Measurements from ENCODE around the gene CCNE1.

CCNE1 gene

DNA sequence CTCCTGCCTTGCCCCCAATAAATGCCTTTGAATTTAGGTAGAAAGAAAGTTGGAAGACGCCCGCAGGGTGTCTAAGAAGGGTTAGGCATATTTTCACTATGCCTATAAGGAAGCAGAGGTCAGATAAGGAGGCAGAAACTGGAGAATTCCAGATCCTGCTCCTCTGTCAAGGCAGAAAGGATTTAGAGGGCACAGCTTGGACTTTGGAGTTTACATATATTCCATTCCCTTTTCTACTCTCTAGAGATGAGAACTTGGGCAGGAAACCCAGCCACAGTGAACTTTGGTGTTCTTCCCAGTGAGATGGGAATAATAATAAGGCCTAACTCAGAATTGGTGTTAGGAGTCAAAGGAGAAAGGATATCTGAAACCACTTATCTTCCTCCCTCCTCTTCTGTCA, 37.4 kb downstream of the CCNE1 start:
- no peak for DNase-seq

DNA sequence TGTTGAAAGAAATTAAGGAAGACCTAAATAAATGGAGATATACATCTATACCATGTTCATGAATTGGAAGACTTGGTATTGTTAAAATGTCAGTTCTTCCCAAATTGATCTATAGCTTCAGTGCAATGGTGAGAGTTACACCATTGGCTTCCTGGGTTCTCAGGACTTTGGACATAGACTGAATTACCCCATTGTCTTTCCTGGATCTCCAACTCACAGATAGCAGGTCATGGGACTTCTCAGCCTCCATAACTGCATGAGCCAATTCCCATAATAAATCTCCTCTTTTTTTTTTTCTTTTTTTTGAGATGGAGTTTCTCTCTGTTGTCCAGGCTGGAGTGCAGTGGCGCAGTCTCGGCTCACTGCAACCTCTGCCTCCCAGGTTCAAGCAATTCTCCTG, 38.7 kb downstream of the CCNE1 start:
- DNase-seq = no peak

DNA sequence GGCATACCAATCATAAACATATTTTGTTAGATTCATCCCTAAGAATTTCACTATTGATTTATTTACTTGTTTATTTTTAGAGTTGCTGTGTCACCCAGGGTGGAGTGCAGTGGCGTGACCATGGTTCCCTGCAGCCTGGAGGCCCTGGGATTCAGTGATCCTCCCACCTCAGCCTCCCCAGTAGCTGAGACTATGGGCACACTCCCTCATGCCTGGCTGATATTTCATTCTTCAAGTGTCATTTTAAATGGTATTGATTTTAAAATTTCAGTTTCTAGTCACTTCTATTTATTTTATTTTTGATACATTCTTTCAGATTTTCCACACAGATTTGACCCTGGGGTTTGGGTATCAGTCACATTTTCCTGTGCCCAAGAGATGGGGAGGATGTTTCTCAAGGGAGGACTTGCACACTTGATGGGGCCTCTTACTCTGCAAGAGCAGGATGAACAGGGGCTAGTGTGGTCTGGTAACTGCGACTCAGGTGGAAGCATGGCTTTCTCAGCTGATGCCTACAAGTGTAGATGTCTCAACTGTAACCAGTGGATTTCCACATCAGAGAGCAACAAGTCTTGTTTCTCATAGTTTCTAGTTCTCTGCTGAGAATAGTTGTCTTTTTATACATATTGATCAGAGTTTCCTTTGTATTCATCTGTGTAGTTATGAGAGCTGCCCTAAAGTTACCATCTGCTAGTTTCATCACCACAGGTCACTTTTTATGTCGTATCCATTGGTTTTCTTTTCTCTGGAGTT, 40.2 kb downstream of the CCNE1 start:
- DNase-seq = no peak

GRCh38 chr19:29854033-29854432, 42.2 kb downstream of the CCNE1 start:
- DNase-seq = no peak

GRCh38 chr19:29855087-29855486, 43.3 kb downstream of the CCNE1 start:
- no peak for DNase-seq

DNA sequence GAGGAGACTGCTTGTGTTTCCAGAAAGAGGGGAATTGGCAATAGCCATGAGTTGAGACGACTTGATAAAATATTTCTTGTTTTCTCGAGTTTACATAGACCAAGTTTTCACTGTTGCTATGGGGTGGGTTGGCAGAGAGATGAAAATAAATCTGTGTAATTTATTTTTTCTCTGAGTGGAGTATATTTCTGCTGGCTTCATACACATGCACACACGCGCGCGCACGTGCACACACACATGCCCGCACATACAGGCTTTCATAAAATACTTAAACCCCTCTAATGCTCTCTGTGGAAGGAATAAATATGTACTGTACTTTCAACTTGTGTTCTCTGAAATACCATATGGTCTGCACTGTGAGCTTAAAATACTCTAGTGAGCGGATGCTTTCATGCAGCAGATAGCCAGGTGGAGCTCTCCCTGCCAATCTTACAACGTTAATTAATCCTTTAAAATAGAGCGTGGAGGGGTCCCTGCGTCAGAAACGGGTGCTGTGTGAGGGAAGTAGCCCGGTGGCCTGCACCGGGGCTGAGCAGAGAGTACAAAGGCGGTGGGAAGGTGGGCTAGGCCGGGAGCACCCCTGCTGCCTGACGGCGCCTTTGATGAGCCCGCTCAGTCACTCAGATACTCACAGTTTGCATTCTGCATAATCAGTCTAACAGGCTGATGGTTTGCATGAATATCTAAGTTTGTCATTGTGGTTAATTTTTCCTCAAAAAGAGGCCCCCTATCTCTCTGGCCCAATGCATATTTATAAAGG, 44.1 kb downstream of the CCNE1 start:
- no peak for DNase-seq

DNA sequence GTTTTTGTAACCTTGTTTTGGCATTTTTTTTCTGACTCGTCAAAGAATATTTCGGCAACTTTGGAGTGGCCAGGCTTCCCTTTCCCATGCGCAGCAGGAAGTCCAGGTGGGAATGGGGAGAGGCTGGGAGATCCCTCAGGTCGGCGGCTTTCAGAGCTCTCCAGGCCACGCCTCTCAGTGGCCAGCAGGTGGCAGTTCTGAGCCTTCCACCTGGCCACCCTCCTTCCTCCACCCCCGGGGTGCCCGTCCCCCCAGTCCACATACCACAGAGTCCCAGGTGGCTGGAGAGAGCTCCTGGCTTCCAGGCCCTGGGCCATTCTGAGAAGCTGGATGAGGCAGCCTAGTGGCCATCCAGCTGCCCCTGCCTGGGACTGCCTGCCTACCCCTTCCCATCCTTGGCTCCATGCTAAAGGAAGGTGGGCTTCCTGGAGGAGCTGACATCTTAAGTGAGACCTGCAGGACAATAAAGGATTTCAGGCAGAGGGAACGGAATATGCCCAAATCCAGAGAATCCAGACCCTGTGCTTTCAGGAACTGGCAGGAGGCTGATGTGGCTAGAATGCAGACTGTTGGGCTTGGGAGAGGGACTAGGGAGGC, 46.3 kb downstream of the CCNE1 start:
- DNase-seq = no peak

DNA sequence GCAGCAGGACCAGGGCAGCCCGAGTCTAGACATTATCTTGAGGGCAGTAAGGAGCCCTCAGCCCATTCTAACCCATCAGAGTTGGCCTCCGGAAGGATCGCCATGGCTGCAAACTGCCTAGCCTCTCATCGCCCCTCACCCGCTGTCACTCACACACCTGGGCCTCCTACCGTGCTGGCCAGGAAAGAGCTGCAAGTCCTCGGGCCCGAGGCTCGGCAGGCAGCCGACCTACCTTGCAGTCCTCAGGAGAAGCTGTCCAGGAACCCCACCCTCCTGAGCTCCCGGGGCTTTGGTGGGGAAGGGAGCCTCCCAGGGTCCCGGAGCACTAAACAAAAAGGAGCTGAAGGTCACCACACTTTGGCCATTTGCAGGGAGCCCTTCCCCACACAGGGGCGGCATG, 46.8 kb downstream of the CCNE1 start:
- DNase-seq = no peak

DNA sequence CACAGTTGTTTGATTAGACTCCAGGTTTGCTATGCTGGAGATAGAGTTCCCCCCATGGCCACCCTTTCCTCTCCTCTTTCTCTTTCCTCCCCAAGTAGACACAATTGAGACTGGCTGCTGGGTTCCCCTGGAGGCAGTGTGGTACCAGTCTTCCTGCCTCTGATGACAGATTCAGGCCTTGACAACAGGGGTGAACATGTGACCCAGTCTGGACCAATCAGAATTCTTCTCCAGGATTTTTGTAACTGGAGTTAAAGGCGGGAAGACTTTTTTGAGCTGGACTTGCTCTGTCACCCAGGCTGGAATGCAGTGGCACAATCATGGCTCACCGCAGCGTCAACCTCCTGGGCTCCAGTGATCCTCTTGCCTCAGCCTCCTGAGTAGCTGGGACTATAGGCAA, 48.7 kb downstream of the CCNE1 start:
- DNase-seq = no peak

DNA sequence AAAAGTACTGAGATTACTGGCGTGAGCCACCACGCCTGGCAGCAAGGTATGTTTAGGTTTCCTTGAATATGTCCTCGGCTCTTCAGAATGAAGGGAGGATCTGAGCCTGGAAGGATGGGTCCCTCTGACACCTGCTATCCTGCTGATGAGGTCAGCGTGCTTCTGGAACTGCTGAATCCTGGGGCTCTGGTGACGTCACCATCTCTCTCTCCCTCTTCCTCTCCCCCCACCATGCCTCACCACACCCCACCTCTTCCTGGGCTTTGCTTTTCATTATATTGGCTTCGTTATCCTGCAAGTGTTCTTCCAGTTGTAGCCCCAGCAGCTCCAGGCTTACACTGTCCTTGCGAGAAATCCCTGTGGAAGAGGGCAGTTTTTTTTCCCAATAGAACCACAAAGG, 49.8 kb downstream of the CCNE1 start:
- no peak for DNase-seq

DNA sequence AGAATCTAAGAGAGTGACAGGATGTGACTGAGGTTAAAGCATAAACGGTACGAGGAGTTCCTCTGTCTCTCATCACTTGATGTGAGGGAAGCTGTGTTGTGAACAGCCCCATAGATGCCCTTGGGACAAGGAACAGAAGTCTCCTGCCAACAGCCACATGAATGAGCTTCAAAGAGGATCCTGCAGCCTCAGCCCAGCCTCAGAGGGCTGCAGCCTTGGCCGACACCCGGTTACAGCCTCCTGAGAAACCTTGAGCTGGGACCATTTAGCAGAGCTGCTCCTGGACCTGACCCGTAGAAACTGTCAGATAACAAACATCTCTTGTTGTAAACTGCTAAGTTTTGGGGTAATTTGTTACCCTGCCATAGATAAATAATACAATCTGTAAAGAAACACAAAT, 54.2 kb downstream of the CCNE1 start:
- no peak for DNase-seq

GRCh38 chr19:29867984-29868383, 56.2 kb downstream of the CCNE1 start:
- DNase-seq = no peak

- no peak for DNase-seq
Observed at GRCh38 chr19:29871143-29871542, 59.4 kb downstream of the CCNE1 start.

GRCh38 chr19:29872224-29872731, 60.5 kb downstream of the CCNE1 start:
- DNase-seq = no peak

DNA sequence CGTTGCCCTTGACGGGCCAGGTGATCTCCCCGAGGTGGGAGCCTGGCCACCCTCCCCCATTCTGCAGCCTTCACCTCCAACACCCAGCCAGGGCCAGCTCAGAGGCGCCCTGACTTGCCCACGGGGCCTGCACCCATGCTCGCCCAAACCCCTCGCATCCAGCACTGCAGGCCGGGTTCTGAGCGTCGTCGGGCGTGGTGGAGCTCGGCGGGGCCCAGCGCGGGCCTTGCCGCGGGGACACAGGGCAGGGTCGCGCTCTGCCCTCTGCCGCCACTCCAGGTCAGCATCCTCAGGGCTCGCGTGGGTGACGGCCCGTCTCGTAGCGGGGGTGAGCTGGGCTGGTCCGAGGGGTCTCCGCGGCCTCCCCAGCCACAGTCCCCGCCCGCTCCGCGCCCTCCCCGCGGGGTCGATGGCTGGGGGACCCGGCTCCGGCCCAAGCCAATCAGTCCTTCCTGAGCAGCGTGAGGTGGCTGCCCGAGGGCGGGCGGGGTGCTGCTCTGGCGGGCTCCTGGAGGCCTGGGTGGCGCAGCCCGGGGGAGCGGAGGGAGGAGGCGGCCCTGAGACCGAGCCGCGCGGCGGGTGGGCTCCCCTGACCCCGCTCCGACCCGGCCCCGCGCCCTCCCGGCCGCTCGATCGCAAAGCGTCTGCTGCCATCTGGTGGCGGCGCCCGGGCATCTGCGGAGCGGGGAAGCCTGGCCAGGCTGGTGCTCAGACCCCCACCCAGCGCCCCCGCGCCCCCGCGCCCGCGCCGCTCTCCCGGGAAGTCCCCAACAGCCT, 61.4 kb downstream of the CCNE1 start:
- no peak for DNase-seq

All from amniotic stem cell (primary cell).